Measurements from ENCODE around the gene GORASP2.
A peak's percentile ranks its signal among the peaks of the same experiment; 100 is the strongest.

GORASP2 gene

DNA sequence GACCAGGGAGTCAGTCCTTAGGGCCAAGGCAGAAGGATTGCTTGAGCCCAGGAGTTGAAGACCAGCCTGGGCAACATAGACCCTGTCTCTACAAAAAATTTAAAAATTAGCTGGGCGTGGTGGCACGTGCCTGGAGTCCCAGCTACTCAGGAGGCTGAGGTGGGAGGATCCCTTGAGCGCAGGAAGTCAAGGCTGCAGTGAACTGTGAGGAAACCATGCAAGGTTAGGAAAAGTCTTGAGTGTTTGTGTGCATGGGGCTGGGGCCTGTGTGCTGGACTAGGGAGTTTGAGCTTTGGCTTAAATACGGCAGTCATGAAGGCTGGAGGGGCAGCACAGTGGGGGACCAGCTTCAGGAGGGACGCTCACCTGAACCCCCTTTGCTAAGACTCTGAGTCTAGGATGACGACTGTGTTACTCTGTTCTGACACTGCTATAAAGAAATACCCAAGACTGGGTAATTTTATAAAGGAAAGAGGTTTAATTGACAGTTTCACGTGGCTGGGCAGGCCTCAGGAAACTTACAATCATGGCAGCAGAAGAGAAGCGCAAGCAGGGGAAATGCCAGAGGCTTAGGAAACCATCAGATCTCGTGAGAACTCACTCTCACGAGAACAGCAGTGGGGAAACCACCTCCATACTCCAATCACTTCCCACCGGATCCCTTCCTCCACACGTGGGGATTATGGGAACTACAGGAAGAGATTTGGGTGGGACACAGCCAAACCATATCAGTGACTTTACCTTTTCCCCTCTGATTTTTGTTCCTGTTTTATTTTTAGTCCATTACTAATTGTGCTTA is 39.4 kb downstream of the GORASP2 start:
- no peak for DNase-seq

DNA sequence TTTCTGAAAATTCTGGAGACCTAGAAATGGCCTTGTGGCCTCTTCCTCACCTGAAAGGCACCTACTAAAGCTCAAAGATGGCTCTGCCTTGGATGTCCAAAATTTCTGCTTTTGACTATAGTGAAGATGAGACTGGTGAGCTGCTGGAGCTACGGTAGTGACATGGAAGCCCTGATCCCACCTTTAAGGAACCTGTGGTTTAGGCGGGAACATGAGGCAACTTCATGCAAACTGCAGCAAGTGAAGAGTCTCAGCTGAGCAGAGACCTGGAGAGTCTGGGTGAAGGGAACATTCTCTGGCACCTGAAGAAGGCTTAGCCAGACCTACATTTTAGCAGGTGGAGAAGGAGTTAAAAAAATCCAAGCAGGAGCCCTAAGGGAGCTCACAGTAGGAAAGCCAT is 40.0 kb downstream of the GORASP2 start:
- no peak for DNase-seq

DNA sequence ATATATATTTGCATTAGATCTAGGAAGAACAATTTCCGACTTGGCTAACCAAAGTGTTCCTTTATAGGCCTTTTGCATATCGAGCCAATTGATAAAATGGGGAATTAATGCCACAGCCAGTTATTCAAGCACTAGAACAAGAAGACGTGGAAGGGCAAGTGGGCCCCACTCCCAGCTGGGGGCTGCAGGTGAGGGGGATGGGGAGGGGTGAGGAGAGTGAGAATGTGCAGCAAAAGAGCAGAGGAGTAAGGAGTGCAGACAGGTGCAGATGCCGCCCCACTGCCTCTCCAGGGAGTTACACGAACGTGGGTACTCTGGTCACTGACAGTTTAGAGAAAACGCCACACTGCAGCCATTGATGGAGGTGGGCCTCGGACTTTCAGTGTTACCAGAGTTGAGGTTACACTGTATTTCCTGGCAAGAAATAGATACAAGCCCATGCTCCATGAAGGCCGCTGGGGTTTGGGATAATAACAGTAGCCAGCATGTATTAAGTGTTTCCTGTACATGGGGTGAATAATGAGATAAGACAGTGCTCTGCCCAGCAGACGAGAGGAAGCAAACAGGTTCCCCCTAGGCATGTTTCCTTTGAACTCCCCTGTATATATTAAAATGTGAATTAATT is 40.9 kb downstream of the GORASP2 start:
- no peak for DNase-seq

DNA sequence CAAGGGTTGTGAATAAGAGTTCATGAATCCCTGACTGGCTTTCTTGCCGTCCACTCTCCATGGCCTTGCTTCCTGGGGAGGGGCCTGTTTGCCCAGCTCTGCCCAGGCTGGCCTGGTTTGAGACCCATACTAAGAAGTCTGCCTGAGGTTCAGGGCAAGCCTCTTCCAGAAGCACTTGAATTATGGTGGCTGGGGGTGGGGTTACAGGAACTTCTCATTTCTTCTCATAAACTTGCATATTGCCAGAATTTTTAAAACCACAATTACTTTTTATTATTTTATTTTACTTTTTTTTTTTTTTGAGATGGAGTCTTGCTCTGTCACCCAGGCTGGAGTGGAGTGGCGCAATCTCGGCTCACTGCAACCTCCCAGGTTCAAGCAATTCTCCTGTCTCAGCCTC is 42.0 kb downstream of the GORASP2 start:
- DNase-seq = no peak

DNA sequence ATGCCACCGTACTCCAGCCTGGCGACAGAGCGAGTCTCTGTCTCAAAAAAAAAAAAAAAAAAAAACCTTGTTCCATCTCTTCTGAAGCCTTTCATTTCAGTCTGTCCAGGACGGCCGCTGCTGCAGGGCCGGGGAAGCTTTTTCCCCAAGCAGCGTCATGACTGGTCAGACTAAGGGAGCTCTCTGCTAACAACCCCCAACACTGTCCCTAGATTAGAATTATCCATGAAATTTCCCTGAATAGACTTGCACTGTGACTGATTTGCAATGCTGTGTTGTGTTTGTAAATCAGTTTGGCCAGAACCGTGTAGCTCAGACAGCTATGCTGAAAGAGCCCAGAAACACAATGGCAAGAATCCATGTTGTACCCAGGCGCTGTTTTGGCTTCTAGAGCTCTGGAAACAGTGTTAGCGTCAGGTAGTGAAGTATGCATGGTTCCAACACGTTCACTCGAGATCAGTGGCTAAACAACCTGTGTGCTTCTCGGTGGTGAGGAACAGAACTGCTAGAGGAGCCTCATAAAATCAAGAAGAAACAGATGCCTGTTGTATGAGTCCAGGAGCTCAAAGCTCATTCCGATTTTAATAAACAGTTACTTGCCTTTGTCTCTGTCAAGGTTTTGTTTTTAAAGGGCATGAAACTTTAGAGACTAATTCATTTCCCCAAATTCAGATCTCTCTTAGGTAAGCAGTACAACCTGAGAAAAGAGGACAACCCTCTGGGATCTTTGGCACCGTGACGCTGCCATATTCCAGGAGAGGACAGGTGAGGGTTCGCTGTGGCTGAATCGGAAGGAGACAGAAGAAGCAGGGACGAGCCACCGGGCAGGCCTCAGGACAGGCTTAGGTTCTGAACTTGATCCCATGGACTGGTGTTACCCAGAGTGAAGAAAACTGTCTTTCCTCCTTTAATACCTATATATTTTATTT is 43.5 kb downstream of the GORASP2 start:
- peak; percentile 19 for DNase-seq

DNA sequence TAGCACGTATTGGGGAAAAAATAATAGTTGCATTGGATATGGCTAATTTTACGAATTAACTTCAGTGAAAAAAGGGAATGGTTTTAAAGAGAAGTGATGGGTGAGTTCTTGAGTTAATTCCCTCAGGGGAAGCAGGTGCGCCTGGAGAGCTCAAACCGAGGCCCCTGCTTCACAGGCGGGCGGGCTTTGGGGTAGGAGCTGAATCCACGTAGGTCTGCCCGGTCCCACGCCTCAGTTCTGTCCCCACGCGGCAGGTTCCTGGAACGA is 44.1 kb downstream of the GORASP2 start:
- no peak for DNase-seq

DNA sequence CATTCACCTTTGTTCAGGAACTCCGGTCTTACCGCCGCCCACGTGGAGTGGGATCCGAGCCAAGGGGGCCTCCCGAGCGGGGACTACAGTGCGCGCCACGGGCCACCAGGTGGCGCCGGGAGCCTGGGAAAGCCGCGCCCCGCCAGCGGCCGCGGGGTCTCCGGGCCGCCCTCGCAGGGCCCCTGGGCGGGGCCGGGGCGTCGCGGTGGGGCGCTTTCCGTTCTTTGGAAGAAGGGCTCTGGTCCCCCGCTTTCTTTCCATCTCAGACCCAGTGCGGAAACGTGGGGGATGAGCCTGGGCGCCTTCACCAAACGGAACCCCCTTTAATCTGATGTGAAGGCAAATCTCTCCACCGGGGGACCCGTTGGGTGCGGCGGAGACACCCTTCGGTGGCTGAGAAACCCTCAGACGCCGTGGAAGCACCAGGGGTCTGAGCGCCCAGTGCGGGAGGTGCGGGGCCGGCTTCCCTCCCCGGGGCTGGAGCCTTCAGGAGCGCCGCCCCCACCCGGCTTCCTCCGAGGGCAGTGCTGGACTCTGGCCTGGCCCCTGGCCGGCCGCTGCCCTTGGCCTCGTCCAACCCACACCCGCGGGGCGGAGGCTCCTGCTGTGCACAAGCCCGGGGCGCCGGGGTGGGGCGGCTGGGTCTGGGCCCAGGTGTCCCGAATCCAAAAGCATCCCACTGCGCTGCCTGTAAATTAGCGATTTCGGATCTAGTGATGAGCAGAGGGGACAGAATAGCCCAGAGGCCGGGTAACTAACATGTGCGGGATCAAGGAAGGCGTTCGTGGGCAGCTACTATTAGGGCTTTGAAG is 44.6 kb downstream of the GORASP2 start:
- DNase-seq = peak; percentile 83

DNA sequence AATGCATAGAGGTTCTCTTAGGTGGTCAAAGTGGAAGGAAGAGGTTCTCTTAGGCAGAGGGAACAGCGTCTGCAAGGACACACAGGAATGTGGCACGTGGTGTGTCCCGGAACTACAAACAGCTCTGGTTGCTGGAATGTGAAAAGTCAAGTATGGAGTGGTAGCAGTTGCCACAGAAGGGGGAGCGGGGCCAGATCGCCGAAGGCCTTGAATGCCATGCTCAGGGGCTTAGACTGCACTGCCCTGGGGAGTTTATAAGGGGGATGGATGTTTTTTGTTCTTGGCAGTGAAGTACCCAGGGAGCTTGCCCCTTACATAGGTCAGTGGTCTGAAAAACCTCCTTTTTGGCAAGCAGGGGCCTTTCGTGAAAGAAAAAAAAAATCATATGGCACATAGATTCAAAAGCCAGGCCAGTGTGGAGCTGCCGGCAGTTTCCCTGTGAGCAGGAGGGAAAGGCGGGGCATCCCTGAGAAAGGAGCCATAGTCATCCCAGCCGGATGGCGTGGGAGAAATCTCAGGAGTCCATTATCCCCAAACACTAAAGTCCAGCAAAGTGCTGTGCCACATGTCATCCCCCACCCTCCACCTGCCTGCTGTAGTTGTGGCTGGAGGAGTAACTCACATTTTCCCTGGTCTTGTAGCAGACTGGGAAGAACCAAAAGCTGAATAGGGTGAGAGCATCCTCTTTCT is 45.4 kb downstream of the GORASP2 start:
- DNase-seq = no peak

DNA sequence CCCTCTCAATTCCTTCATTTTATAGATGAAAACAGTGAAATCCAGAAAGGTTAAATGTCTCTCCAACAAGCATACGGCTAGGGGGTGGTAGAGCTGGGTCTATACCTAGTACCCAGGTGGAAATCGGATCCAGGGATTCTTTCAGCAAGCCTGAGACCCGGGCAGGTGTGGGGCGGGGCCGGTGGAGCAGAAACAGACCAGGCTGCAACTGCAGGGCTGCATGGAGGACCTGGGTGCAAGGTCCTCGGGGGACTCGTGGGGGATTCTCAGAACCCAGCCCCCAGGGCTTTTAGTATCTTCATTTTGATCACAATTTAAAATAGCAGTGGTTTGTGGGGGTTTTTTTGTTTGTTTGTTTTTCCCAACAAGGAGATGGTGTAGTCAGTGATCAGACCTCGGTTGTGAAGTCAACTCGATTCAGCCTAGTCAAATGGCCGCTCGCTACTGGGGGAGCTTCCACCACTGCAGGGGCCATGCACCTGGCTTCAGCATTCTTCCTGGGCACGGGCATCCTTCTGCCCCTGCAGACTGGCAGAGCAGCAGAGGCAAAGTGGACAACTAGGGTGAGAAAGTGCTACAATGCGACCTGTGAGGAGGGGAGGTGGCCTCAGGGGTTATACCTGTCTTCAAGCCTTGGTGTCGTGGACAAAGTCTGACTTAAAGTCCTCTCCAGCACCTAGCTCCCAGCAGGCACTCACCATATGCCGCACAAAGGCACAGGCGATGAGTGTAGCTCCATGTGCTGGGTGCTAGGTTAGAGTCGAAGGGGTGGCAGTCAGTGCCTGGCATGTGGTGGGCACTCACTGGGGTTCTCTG is 46.3 kb downstream of the GORASP2 start:
- peak; percentile 7 for DNase-seq

DNA sequence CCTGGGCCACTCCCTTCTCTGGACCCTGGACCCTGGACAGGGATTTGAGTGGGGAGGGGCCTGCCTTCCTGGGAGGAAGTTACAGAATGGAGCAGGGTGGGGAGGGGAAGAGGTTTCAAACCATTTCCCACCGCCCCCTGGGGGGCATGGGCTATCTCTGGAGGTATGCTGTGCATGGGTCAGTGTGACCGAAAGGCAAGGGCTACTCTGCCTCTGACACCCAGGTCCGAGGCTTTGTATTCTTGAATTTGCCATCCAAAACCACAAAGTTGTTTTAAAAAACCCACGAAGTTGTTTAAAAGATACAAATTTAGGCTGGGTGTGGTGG is 46.9 kb downstream of the GORASP2 start:
- no peak for DNase-seq

DNA sequence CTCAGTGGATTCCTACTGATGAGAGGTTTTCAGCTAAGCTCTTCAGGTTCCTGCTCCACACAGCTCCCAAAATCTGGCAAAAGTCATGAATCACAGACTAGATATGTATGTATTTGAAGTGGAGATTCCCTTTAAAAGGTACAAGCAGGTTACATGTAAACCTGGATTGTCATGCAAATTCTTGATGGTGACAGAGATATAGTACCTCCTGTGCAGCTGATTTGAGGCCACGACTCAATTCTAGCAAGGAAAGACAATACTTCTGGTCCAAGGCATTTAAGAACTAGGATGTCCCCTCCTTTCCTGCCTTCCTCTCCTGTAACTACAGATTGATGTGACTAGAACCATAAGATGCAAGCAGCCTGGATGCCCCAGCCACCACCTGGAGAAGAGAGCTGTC is 55.0 kb downstream of the GORASP2 start:
- no peak for DNase-seq

DNA sequence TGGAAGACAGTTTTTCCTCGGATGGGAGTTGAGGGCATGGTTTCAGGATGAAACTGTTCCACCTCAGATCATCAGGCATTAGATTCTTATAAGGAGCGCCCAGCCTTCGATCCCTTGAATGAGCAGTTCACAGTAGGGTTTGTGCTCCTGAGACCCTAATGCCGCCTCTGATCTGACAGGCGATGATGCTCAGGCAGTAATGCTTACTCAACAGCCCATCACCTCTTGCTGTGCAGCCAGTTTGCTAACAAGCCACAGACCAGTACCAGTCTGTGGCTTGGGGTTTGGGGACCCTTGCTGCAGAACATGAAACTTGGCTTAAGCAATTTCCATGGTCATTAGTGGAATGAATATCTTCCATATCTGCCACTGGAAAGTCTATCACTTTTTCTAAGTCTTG is 56.4 kb downstream of the GORASP2 start:
- no peak for DNase-seq

DNA sequence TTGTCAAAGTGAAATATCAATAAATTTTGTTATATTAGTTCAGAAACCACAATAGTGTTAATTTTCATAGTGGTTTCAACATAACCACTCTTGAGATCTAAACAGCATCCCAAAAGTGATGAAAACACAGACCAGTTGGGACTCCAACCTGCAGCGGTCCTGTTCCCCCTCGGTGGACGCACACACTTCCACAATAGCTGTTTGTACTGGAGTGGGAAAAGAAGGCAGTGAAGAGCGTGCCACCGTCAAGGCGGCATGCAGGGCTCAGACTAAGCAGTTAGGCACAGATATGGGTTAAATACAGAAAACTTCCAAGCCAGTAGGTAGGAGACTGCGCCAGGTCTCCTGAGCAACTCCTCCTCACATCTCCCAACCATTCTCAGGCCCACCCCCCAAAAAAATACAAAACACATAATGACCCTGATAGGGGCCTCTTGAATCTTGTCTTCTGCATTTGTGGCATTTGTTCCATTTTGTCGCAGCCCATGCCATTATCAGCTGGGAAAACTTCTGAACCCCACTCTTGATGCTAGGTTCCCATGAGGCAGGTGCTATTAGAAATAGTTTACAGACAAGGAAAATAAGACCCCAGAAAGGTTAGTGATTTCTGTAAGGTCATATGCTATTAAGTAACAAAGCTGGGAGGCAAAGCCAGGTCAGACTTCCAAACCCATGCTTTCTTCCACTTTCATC is 57.7 kb downstream of the GORASP2 start:
- DNase-seq = no peak

DNA sequence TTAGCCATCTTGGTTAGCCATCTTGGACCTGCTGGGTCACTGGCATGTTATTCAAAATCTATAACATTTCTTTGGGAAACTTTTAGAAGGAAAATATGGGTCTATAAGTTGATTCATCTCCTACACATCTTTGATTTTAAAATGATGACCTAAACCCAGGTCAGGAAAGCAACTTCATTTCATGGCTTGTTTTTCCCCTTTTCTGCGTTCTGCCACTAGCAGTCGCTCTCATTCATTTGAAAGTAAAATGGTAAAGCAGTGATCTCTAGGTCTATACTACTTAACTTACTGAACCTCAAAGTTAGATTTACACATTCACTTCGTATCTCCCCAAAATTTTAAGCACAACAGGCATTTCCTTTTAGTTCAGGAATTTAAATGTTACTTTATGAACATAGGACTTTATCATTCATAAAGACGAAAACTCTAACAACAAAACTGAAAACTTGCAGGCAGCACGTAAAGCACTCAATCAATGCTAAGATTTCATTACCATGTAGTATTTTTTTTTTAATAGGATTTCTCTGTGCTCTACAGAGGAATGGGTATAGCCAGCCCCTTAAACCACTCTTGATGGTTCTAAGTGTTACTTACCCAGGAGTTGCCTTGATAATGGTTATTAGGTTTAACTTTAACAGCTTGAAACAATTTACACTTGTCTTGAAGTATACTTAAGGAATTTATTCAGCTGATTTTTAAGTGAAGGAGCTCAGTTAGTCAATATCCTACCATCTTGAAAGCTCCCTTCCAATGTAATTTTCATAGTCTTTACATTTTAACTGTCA is 62.5 kb downstream of the GORASP2 start:
- DNase-seq = no peak

DNA sequence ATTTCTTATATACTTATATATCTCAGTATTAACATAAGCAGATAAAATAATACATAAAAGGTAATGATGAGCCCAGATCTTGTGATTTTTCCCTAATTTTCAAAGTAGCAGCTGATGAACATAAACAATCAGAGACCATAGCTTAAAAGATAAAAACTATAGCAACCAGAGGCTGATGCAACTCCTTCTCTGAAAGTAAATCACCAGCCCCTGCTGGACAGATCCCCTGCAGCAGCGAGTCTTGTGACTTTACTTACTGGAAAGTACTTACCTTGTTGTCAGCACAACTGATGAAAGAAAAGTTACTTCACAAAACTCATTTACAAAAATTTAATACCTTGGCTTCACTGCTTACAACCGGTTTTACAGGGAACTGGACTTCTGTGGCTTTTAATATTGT is 67.3 kb downstream of the GORASP2 start:
- DNase-seq = no peak

DNA sequence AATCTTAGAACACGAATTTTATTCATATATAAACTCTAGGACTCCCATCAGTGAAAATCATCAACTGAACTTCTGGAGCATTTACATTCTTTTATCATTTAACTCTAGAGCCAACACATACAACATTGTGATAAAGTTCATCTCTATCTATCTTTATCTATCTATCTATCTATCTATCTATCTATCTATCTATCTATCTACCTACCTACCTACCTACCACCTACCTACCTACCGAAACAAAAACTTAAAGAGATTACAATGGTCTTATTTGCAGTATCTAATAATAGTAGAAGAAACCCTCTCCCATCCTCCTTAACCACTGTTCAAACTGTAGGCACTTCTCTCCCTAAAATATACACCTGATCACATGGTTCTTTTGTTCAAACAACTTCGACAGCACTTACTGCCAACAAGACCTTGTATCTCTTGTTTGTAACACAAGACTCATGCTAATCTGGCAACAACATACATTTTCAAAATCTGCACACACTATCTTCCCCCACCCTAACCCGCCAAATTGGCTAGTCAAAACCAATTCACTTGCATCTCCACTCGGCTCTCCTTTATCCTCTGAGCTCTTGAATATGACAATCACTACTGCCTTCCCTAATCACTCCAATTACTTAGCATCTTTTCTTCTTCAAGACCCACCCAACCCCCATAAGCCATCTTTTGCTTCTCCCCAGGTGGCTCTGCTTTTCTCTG is 69.0 kb downstream of the GORASP2 start:
- DNase-seq = no peak

DNA sequence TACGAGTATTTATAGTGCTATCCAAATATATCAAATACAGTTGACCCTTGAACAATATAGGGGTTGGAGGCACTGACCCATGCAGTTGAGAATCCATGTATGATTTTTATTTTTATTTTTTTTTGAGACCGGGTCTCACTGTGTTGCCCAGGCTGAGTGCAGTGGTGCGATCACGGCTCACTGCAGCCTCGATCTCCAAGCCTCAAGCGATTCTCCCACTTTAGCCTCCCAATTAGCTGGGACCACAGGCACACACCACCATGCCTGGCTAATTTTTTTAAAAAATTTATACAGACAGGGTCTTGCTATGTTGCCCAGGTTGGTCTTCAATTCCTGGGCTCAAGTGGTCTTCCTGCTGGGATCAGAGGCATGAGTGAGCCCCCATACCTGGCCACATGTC is 70.6 kb downstream of the GORASP2 start:
- DNase-seq = no peak

DNA sequence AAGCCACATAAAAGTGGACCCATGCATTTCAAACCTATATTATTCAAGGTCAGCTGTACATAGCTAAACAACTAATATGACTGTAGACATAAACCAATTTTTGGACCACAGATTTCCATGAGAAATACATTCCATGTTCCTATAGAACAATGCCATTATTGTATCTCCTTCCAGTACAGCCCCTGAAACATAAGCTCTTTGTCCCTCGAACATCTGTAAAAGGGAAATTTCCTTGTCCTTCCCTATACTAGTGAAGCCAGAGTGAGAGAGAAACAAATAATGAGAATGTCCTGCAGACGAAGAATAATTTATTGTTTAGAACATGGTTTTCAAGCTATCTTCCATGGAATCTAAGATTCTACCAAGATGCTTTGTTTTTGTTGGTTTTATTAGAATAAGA is 75.3 kb downstream of the GORASP2 start:
- no peak for DNase-seq

DNA sequence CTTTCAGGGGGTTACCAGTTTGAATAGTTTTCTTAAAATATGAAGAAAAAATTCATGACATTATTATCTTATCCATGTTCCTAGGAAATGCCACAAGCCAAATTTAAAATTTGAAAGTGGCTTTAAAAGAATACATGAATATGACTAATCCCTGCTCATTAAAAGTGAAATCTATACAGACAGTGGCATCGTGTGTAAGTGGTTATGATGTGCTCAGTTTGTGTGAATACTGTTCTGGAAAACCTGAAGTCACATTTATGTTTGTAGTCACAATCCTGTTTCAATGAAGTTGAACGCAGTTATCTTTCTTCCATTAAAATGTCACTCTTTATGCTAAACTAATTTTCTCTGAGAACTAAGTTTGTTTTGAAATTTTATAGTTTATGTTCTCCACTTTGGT is 75.8 kb downstream of the GORASP2 start:
- DNase-seq = no peak

Measured in NCI-H146 (cell line).